Kasumi-1 (cell line): ENCODE measurements around the gene PIK3CA.
"Not testable (repeated sequence)": the region's sequence is repeated elsewhere in the genome, so short reads cannot be mapped to it uniquely, and the experiment has no call there.

Experiments used
- DNase-seq, 2 experiments: peaks; one replicate each; lab custom pipeline; 2025; lab: John Stamatoyannopoulos, UW

The PIK3CA gene

DNA sequence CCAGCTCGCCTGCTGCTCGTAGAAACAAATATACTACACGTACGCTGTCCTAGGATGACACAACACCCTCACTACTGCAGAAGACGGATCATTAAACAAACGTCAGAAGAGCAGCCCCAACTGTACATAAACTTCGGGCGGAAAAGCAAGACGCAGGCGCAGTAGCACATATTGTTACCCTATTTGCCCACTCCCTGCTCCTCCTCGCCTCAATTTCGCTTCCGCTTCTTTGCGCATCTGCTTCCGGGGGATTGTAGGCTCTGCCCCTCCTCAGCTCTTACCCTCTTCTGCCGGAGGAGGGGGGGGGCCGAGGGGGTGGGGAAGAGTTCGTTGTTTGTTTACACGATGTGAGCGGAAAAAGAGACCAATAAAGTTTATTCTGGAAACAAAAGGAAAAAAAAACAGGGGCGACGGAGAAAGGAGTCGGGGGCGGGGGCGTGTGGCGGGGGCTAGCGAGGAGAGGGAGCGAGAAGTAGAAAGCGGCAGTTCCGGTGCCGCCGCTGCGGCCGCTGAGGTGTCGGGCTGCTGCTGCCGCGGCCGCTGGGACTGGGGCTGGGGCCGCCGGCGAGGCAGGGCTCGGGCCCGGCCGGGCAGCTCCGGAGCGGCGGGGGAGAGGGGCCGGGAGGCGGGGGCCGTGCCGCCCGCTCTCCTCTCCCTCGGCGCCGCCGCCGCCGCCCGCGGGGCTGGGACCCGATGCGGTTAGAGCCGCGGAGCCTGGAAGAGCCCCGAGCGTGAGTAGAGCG is at the start of gene PIK3CA:
Gene PIK3CA, plus strand, starts transcription at position 485 of the 743 bp plus-strand sequence. CDS start 50,469 bp downstream, outside the sequence.
- DNase-seq: peak; percentile 99

DNA sequence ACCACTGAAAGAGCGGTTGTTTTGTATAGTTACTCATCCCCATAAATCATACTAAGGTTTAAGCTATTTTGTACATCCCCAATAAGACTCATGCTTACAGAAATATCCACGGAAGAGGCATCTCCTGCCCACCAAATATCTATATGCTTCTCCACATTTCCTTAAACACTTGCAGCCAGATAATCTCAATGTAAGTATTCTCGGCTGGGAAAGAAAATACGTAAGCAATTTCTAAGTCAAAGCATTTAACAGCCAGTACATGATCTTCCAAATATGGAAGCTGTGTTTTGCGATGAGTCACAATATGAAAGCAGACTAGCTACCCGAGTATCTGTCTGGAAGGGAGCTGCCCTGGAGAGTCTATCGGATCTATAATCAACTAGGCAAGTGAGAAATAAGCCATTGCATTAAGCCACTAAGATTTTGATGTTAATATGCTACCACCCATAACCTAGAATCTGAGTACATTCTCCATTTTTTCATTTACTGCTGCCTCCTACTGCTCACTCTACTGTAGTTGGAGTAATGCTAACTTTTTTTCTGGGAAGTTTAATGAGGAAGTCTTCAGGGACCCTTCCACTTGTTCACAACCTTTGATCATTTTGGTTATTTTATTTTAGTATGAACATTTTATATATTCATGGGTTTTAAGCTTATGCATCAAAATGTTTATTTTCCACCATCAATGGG is 49.6 kb upstream of the PIK3CA start:
- DNase-seq: peak in 1 of 2 experiments; percentile 10

DNA sequence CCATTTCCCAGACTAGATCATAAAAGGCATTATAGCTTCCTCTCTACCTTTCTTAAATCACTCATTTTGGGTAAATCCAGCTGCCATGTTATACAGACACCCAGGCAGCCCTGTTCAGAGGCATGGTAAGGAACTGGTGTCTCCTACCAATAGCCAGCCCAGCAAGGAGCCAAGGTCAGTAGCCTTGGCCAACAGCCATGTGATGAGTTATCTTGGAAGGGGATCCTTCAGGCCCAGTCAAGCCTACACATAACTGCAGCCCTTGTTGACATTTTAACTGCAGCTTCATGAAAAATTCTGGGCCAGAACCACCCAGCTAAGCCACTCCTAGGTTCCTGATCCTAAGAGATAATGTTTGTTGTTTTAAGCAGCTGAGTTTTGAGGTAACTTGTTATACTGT is 47.5 kb upstream of the PIK3CA start:
- no peak for DNase-seq

GRCh38 chr3:179105881-179106280 is 42.3 kb upstream of the PIK3CA start:
- no peak for DNase-seq

GRCh38 chr3:179107617-179108016 is 40.5 kb upstream of the PIK3CA start:
- DNase-seq: no peak

DNA sequence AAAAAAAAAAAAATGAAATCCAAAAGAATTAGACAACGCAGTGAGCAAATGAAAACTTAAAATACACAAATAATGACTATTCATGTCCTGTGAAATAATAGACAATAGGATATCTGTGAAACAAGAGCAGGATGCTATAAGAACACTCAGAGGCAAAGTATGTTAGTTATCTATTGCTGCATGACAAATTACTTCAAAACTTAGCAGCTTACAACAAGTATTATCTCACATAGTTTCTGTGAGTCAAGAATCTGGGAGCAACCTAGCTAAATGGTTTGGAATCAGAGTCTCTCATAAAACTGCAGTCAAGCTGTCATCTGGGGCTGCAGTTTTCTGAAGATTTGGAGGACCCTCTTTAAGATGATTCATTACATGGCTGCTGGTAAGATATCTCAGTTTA is 40.1 kb upstream of the PIK3CA start:
- no peak for DNase-seq

- DNase-seq: no peak
Measured at GRCh38 chr3:179113903-179114302, 34.3 kb upstream of the PIK3CA start.

- DNase-seq: not testable (repeated sequence)
Measured at GRCh38 chr3:179115444-179115843, 32.7 kb upstream of the PIK3CA start.

DNA sequence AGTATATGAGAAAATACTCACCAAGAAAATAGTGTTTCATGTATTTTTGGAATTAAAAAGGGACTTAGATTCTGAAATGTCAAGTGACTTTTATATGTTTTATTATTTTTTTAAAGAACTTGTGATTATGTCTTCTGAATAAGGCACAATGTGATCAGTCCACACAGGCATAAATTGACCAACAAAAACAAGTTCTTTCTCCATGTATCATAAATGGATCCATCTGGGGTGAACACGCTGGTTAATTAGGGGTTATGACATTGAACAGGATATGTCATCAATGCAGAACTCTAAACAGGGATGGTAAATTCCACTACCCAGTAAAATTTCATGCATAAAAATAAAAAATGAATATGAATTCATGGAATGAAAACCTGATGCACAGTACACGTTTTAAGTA is 31.3 kb upstream of the PIK3CA start:
- DNase-seq: no peak

- not testable (repeated sequence) for DNase-seq
Measured at GRCh38 chr3:179132191-179132890, 15.8 kb upstream of the PIK3CA start.

- DNase-seq: no peak
Measured at GRCh38 chr3:179133575-179133974, 14.6 kb upstream of the PIK3CA start.

DNA sequence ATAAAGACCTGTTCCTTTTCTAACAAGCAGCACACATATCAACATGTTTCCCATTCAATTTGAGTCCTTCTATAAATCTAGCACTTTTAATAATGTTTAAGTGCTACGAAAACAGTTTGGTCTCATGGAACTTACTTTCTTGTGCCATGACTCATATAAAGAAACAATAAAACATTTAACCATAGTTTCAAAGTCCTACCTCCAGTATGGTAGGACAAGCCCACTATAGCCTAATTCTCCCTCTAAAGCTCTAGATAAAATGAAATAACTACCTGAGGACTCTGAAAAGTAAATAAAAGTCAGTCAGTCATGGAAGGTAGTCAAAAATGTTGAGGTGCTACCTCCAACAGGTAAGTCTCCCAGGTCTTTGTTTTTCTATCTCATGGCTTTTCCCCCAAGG is 12.0 kb upstream of the PIK3CA start:
- DNase-seq: no peak

DNA sequence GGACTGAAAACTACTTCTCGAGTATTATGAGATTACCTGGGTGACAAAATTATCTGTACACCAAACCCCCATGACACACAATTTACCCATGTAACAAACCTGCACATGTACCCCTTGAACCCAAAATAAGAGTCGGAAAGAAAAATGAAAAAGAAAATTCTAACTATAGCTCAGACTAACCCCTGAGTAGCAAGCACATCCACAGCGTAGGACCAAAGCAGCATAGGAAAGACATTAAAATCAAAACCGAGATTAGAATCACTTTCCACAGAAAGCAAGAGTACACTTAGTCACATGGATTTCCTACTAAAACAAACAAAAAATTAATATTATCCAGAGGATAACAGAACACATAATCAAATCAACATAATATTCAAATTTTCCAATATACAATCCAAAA is 6.3 kb upstream of the PIK3CA start:
- DNase-seq: no peak

DNA sequence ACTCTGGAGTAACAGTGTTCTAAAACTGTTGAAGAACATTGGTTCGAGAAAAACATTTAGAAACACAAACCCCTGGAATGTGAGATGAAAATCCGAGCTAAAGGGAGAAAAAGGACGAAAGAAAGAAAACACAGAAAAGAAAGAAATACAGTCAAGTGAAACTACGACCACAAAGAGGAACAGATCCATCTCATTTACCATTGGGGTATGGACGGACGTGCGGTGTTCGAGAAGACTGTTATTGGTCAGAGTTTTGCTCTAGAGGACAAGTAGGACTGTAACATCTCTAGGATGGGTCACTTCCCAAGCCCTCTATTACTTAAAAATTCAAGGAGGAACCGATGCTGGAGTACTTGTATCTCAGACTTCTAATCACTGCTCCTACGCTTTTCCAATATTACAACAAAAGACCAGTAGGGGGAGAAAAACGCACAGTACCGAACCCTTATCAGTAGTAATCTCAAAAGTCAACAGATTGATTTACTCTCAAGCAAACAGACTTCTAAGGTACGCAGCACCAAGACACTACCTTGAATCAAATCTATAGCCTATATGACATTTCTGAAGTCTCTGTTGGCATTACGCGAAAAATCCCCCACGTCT is 1.1 kb upstream of the PIK3CA start:
- DNase-seq: peak; percentile 80 to 89

- DNase-seq: peak in 1 of 2 experiments; percentile 46
Measured at GRCh38 chr3:179147514-179147872, 664 bp upstream of the PIK3CA start.

DNA sequence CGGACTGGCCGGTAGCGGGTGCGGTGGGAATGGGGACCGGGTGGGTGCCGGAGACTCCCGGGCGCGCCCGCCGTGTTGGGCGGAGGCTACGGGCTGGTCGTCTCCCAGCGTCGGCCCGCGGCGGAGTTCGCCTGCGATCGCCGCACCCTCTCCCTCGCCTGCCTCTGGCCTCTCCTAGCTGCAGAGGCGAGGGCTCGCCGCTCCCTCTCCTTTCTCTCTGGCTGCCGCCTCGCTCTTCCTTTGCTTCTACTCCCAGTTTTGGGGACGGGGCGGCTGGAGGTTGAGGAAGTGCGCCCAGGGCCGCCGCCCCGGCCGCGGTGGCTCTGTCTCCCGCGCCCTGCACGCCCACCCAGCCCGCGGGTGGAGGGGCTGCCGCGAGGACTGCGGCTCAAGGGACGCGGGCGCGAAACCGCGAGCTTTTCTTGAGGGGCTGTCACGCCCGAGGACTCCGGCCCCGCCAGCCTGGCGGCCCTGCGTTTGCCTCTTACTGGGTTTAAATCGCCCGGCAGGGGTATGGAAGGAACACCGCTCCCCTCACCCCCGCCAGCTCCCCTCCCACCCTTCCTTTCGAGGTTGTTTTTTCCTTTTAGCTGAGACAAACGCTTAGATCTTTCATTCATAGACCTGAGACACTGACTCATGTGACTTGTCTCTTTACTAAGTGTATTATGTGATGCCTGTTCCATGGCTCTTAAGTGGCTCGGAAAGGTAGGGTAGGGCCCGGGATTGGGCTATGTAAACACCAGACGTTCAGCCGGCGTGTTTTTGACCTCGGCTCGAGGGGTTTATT is 654 bp downstream of the PIK3CA start:
- DNase-seq: peak; percentile 31 to 35

GRCh38 chr3:179149406-179149867 is 1.3 kb downstream of the PIK3CA start:
- DNase-seq: peak; percentile 59 to 60

DNA sequence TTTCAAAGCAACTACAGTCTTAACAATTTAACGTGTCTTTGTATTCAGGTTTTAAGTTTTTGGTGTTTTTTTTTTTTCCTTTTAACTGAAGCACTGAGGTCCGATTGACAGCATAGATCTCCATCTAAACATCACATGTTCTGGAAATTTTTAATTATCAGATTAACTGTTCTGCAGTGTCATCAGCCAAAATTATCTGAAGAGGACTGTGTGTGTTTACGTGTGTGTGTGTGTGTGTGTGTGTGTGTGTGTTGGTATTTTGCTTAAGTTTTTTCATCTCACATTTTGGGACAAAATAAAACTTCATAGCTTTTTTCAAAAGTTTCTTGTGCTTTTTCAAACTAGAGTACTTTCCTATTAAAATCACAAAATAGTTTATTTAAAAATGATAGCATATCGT is 1.8 kb downstream of the PIK3CA start:
- no peak for DNase-seq

GRCh38 chr3:179150610-179151009 is 2.5 kb downstream of the PIK3CA start:
- DNase-seq: no peak

GRCh38 chr3:179151474-179151873 is 3.3 kb downstream of the PIK3CA start:
- peak in 1 of 2 experiments; percentile 1 for DNase-seq

DNA sequence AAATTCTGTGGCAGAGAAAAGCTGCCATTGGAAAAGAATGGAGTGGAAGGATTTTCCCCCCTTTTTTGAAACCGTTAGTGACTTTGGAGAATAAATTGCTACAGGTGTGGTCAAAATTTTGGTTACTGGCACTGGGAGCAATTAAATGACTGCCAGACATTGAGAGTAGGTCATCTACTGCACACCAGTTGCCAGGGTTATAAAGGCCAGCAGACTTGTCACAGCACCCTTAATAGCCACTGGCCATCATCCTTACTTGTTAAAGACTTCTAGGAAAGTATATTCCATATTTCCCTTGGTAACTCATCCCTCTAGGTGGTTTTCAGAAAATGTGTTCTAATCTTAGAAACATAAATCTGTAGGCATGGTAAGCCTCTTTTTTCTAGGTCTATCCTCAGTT is 8.0 kb downstream of the PIK3CA start:
- no peak for DNase-seq

GRCh38 chr3:179156775-179157174 is 8.6 kb downstream of the PIK3CA start:
- no peak for DNase-seq
